HepG2 (cell line): Measurements from ENCODE around the gene CACNA2D1. TPM values are rescaled to one million over a fixed set of nuclear protein-coding genes. Genes with fewer than 3 reads are reported as not detected.

Experiments
- ATAC-seq: fragments of 200-7000 bp; cut with Tn5 transposase; 3 replicates; pipeline ENCODE4 v1.9.1; 2020; ENCODE audit warnings: mild to moderate bottlenecking, moderate library complexity
- BruUV-seq: library from RNA; stranded (reverse); fragments of 400-500 nt; replicated peaks from 2 replicates; lab custom pipeline; 2021; lab: Mats Ljungman, UMichigan
- CTCF ChIA-PET: fragments of 300-600 bp; formaldehyde crosslinking; extraction: SDS; loops from one replicate; lab custom pipeline; 2021; ENCODE audit warnings: low total read pairs, inconsistent platforms, low intra/inter-chr PET ratio; lab: Yijun Ruan, JAX
- POLR2A ChIA-PET: fragments of 350-600 bp; sonication (Branson Sonifier 250); formaldehyde crosslinking; loops from one replicate; lab custom pipeline; 2020; ENCODE audit warnings: antibody characterized with exemption, inconsistent platforms; lab: Yijun Ruan, JAX
- DNase-seq: peaks from one replicate; pipeline ENCODE4 v3.0.0-alpha.2; 2015; ENCODE audit warnings: low spot score
- FAIRE-seq: peaks from 3 replicates; lab custom pipeline; 2011; peaks lifted over from hg19 to GRCh38; lab: Jason Lieb, UNC
- H2AFZ ChIP-seq: one replicate; pipeline ENCODE4 v1.6.1; 2011; ENCODE audit warnings: low read length, inconsistent platforms
- H3K27ac ChIP-seq: fragments of 300-600 bp; 3 replicates; pipeline ENCODE4 v1.8.0; 2011; ENCODE audit warnings: mixed run types, mild to moderate bottlenecking, mixed read lengths, low read length, inconsistent platforms; ENCODE audit not compliant: insufficient read depth; ENCODE audit errors: extremely low read length
- H3K27me3 ChIP-seq, 2 experiments: fragments of 200-600 bp in 1 of 2; 2 replicates in 1 of 2; 3 replicates in 1 of 2; pipeline versions ENCODE4 v1.6.0 to v1.8.0; 2011; ENCODE audit warnings: low read length in 2 of 2, mild to moderate bottlenecking in 2 of 2, moderate library complexity in 2 of 2, inconsistent platforms in 1 of 2; ENCODE audit not compliant: insufficient read depth in 2 of 2, control insufficient read depth in 1 of 2
- H3K36me3 ChIP-seq, 2 experiments: fragments of 200-600 bp in 1 of 2; replicated peaks in 1 of 2; 2 replicates in 1 of 2; 3 replicates in 1 of 2; pipeline versions ENCODE4 v1.5.1 to v1.8.0; 2011; ENCODE audit warnings: low read length in 2 of 2, inconsistent platforms in 1 of 2; ENCODE audit not compliant: insufficient read depth in 2 of 2, control insufficient read depth in 1 of 2
- H3K4me1 ChIP-seq: 2 replicates; pipeline ENCODE4 v1.5.1; 2012; ENCODE audit warnings: low read length, inconsistent platforms; ENCODE audit not compliant: insufficient read depth
- H3K4me2 ChIP-seq: 2 replicates; pipeline ENCODE4 v1.6.0; 2011; ENCODE audit warnings: low read depth, low read length, inconsistent platforms
- H3K4me3 ChIP-seq, 3 experiments: fragments of 200-600 bp in 1 of 3; sonication (generic), shearing (Covaris generic) in 1 of 3; replicated peaks in 1 of 3; 2 replicates each; pipeline ENCODE4 v1.5.1; 2011 to 2016; ENCODE audit warnings: low read length in 3 of 3, inconsistent platforms in 2 of 3, low read depth in 2 of 3, mild to moderate bottlenecking in 2 of 3, control low read depth in 1 of 3, mixed read lengths in 1 of 3; ENCODE audit not compliant: insufficient read depth in 1 of 3
- H3K79me2 ChIP-seq: one replicate; pipeline ENCODE4 v1.6.1; 2011; ENCODE audit warnings: low read length, inconsistent platforms; ENCODE audit not compliant: insufficient read depth
- H3K9ac ChIP-seq: 2 replicates; pipeline ENCODE4 v1.6.0; 2011; ENCODE audit warnings: mild to moderate bottlenecking, low read depth, low read length, inconsistent platforms; ENCODE audit not compliant: insufficient read depth
- H3K9me3 ChIP-seq: 2 replicates; pipeline ENCODE4 v1.5.1; 2012; ENCODE audit warnings: mild to moderate bottlenecking, low read length
- H4K20me1 ChIP-seq: 2 replicates; pipeline ENCODE4 v1.6.0; 2011; ENCODE audit warnings: inconsistent platforms, mild to moderate bottlenecking, low read length, moderate library complexity; ENCODE audit not compliant: insufficient read depth
- ATAD3A ChIP-seq: sonication (generic); formaldehyde crosslinking; IDR thresholded peaks from 2 replicates; pipeline ENCODE4 v1.4.0; 2020; ENCODE audit warnings: missing genetic modification reagents
- ATF7 ChIP-seq, 2 experiments: fragments of 450-650 bp in 1 of 2; sonication (generic) in 1 of 2; formaldehyde crosslinking in 1 of 2; IDR thresholded peaks; 2 replicates each; pipeline versions ENCODE4 v1.4.0 to v1.6.1; 2016 to 2020; ENCODE audit warnings: antibody characterized with exemption in 1 of 2, mild to moderate bottlenecking in 1 of 2, missing genetic modification reagents in 1 of 2
- ATF7-NPFF ChIP-seq: sonication (generic); formaldehyde crosslinking; IDR thresholded peaks from 2 replicates; pipeline ENCODE4 v1.8.1; 2023; ENCODE audit warnings: mild to moderate bottlenecking, low read depth, missing genetic modification reagents, moderate library complexity
- CBX1 ChIP-seq: IDR thresholded peaks from one replicate; pipeline ENCODE4 v1.6.1; 2016; ENCODE audit warnings: antibody characterized with exemption, low read depth
- CCAR2 ChIP-seq: fragments of 200-400 bp; formaldehyde crosslinking; optimal IDR thresholded peaks from 2 replicates; pipeline ENCODE3; 2018; ENCODE audit warnings: low read depth, mild to moderate bottlenecking, low read length, moderate library complexity
- FOSL1 ChIP-seq: sonication (generic); formaldehyde crosslinking; IDR thresholded peaks from 2 replicates; pipeline ENCODE4 v1.9.0; 2021; ENCODE audit warnings: missing genetic modification reagents, borderline replicate concordance
- HMGA1 ChIP-seq: sonication (generic); formaldehyde crosslinking; conservative IDR thresholded peaks from 2 replicates; pipeline ENCODE4 v1.4.0; 2020; ENCODE audit warnings: missing genetic modification reagents
- HOXA9 ChIP-seq: sonication (generic); formaldehyde crosslinking; IDR thresholded peaks from 2 replicates; pipeline ENCODE4 v1.8.1; 2022; ENCODE audit warnings: missing genetic modification reagents, mild to moderate bottlenecking, moderate library complexity, borderline replicate concordance
- MAZ ChIP-seq, 2 experiments: sonication (generic) in 1 of 2; formaldehyde crosslinking in 1 of 2; IDR thresholded peaks; 2 replicates each; pipeline versions ENCODE4 v1.5.0 to v1.6.1; 2012 to 2020; ENCODE audit warnings: low read depth in 2 of 2, mild to moderate bottlenecking in 2 of 2, borderline replicate concordance in 1 of 2, improper control_type of control experiment in 1 of 2, low read length in 1 of 2, missing genetic modification reagents in 1 of 2, moderate library complexity in 1 of 2
- MLLT10 ChIP-seq: sonication (generic); formaldehyde crosslinking; IDR thresholded peaks from 2 replicates; pipeline ENCODE4 v1.4.0; 2020; ENCODE audit warnings: missing genetic modification reagents
- MTA1 ChIP-seq: sonication (generic); formaldehyde crosslinking; IDR thresholded peaks from 2 replicates; pipeline ENCODE4 v1.4.0; 2020; ENCODE audit warnings: missing genetic modification reagents, mild to moderate bottlenecking, borderline replicate concordance
- RERE ChIP-seq: IDR thresholded peaks from 2 replicates; pipeline ENCODE4 v1.6.1; 2016; ENCODE audit warnings: low read depth, missing genetic modification reagents, missing compliant biosample characterization
- SUZ12 ChIP-seq: fragments of 150-350 bp; IDR thresholded peaks from 2 replicates; pipeline ENCODE4 v1.6.1; 2014; ENCODE audit warnings: low read depth, low read length
- YEATS4 ChIP-seq: sonication (generic); formaldehyde crosslinking; IDR thresholded peaks from 2 replicates; pipeline ENCODE4 v1.4.0; 2020; ENCODE audit warnings: missing genetic modification reagents, borderline replicate concordance
- ZKSCAN1 ChIP-seq: fragments of 150-350 bp; IDR thresholded peaks from 2 replicates; pipeline ENCODE4 v1.6.1; 2014; ENCODE audit warnings: low read length
- ZNF121 ChIP-seq: sonication (generic); formaldehyde crosslinking; IDR thresholded peaks from 2 replicates; pipeline ENCODE4 v1.5.0; 2020; ENCODE audit warnings: mild to moderate bottlenecking, missing genetic modification reagents
- ZNF317 ChIP-seq: sonication (generic); formaldehyde crosslinking; IDR thresholded peaks from 2 replicates; pipeline ENCODE4 v1.5.0; 2020; ENCODE audit warnings: mild to moderate bottlenecking, missing genetic modification reagents
- ZNF615 ChIP-seq: sonication (generic); formaldehyde crosslinking; IDR thresholded peaks from 2 replicates; pipeline ENCODE4 v1.5.0; 2020; ENCODE audit warnings: mild to moderate bottlenecking, missing genetic modification reagents, borderline replicate concordance
- ZSCAN20 ChIP-seq: sonication (generic); formaldehyde crosslinking; IDR thresholded peaks from 2 replicates; pipeline ENCODE4 v1.4.0; 2020; ENCODE audit warnings: missing genetic modification reagents, mild to moderate bottlenecking, borderline replicate concordance
- WGBS: methylation state at CpG from one replicate; pipeline ENCODE4 v1.1.6; 2017; ENCODE audit warnings: low lambda C conversion rate; 5-methylcytosine and 5-hydroxymethylcytosine counted together
- in situ Hi-C: cut with HindIII; loops from 2 replicates; pipeline ENCODE4 v1.10.0; 2017; ENCODE audit warnings: low pct_unique_long_range_greater_than_20kb; ENCODE audit not compliant: extremely low pct_ligation_motif_present
- intact Hi-C: fragments of 100-400 bp; cut with micrococcal nuclease; formaldehyde crosslinking; loops from one replicate; pipeline ENCODE4 v1.10.0; 2022; ENCODE audit not compliant: unreplicated experiment
- polyA plus RNA-seq, 8 experiments: library from polyadenylated mRNA; depleted of rRNA in 3 of 8; stranded (reverse) in 7 of 8; unstranded in 1 of 8; fragments of >200 nt; fragmentation: Illumina TruSeq in 4 of 8; extraction: Trizol in 4 of 8; gene quantifications; 2 replicates each; pipeline versions ENCODE4 v1.2.1 to v1.2.3, GENCODE V29; 2011 to 2016; ENCODE audit warnings: low read depth in 4 of 8, missing spikeins in 1 of 8, mixed read lengths in 1 of 8; ENCODE audit not compliant: insufficient read depth in 1 of 8
- total RNA-seq, 5 experiments: library from RNA; depleted of rRNA; stranded (reverse); fragments of >200 nt; fragmentation: Illumina TruSeq; extraction: Trizol; gene quantifications; 2 replicates each; pipeline ENCODE4 v1.2.3, GENCODE V29; 2016; ENCODE audit warnings: low read depth in 1 of 5

CACNA2D1 gene
- total and polyA plus RNA-seq, 2 of the 13 experiments (the other 11 are each of a cell fraction or from before 2014, with no cell fraction given) = not detected

- no peak for TF ChIP-seq CBX1
Observed at GRCh38 chr7:81973117-81973516, 470.5 kb downstream of the CACNA2D1 start (continued).

GRCh38 chr7:81960026-81960425 is 483.6 kb downstream of the CACNA2D1 start:
- no peaks in the 10 kb centered on the region for H3K4me1 ChIP-seq
- no TSS peak for BruUV-seq
- FAIRE-seq (no peak), DNase-seq (no peak), ATAC-seq (no peak)
- no peak overlapping the region for H3K4me2 ChIP-seq
- intact Hi-C loops = no loop called here
- H3K79me2 ChIP-seq = no peaks in the 10 kb centered on the region
- H3K4me3 ChIP-seq = no peak overlapping the region
- in situ Hi-C loops = no loop called here
- no peak for TF ChIP-seq RERE (CRISPR knock-in tag)
- TF ChIP-seq ATAD3A = no peak
- TF ChIP-seq ZNF121 (CRISPR knock-in tag) = no peak
- TF ChIP-seq MAZ (IDR thresholded peaks at IDR 0.05; ENCODE audit: borderline replicate concordance, low read depth, low read length) = no peak
- no peak for TF ChIP-seq MAZ (CRISPR knock-in tag; IDR thresholded peaks at IDR 0.05; ENCODE audit: low read depth)
- TF ChIP-seq ZKSCAN1 = no peak
- no peak for TF ChIP-seq HMGA1 (CRISPR knock-in tag)
- no peak for TF ChIP-seq FOSL1 (CRISPR knock-in tag)
- TF ChIP-seq SUZ12 = no peak
- no peak for TF ChIP-seq HOXA9 (CRISPR knock-in tag)
- TF ChIP-seq YEATS4 (CRISPR knock-in tag) = no peak
- TF ChIP-seq CCAR2 = no peak
- TF ChIP-seq MLLT10 (CRISPR knock-in tag) = no peak
- no peak for TF ChIP-seq ATF7-NPFF (CRISPR knock-in tag)
- no peak for TF ChIP-seq ZNF317 (CRISPR knock-in tag)
- TF ChIP-seq MTA1 (CRISPR knock-in tag) = no peak
- TF ChIP-seq ZNF615 = no peak
- TF ChIP-seq ATF7 (IDR thresholded peaks at IDR 0.05) = no peak
- TF ChIP-seq ATF7 (CRISPR knock-in tag; IDR thresholded peaks at IDR 0.05) = no peak
- no peak for TF ChIP-seq ZSCAN20 (CRISPR knock-in tag)
- no peaks in the 10 kb centered on the region for H4K20me1 ChIP-seq
- no peaks in the 10 kb centered on the region for H3K36me3 ChIP-seq
- H3K27ac ChIP-seq = no peak overlapping the region
- no peaks in the 10 kb centered on the region for H3K9me3 ChIP-seq
- ChIA-PET POLR2A (no interaction called here), CTCF (no interaction called here)
- no peaks in the 10 kb centered on the region for H3K27me3 ChIP-seq
- no peak overlapping the region for H3K9ac ChIP-seq
- WGBS = 3% methylated on average over 2 of the region's 2 CpGs
- no peak overlapping the region for H2AFZ ChIP-seq
